PC-3 (cell line): ENCODE results near the gene ODAM. TPM values are rescaled to one million over a fixed set of nuclear protein-coding genes. Genes with fewer than 3 reads are reported as not detected.

ENCODE experiments used
- ATAC-seq: fragments of 200-7000 bp; cut with Tn5 transposase; 2 replicates; pipeline ENCODE4 v1.9.1; 2020; ENCODE audit warnings: mild to moderate bottlenecking, moderate library complexity
- BruUV-seq: library from RNA; stranded (reverse); fragments of 400-500 nt; replicated peaks from 2 replicates; lab custom pipeline; 2021; lab: Mats Ljungman, UMichigan
- CTCF ChIA-PET: fragments of 300-600 bp; sonication (Branson Sonifier 250); formaldehyde crosslinking; loops from one replicate; lab custom pipeline; 2022; ENCODE audit warnings: antibody characterized with exemption; lab: Charles Lee
- POLR2A ChIA-PET: fragments of 300-600 bp; sonication (Branson Sonifier 250); formaldehyde crosslinking; loops from one replicate; lab custom pipeline; 2022; ENCODE audit warnings: antibody characterized with exemption; ENCODE audit not compliant: unreplicated experiment; lab: Charles Lee
- DNase-seq: peaks from one replicate; pipeline ENCODE4 v3.0.0-alpha.2; 2015
- H2AFZ ChIP-seq: fragments of 300-600 bp; sonication (generic); 2 replicates; pipeline ENCODE4 v1.6.0; 2016; ENCODE audit warnings: antibody characterized with exemption, low read length
- H3F3A ChIP-seq: fragments of 300-600 bp; sonication (generic); one replicate; pipeline ENCODE4 v1.6.0; 2017; ENCODE audit warnings: antibody characterized with exemption, low read length, control low read depth, mild to moderate bottlenecking; ENCODE audit not compliant: unreplicated experiment
- H3K27ac ChIP-seq: fragments of 300-600 bp; sonication (generic); 2 replicates; pipeline ENCODE4 v1.5.1; 2016; ENCODE audit warnings: mild to moderate bottlenecking, low read length
- H3K27me3 ChIP-seq: fragments of 300-600 bp; sonication (generic); 2 replicates; pipeline ENCODE4 v1.6.1; 2016; ENCODE audit warnings: low read length, mixed read lengths
- H3K36me3 ChIP-seq: fragments of 300-600 bp; sonication (generic); 2 replicates; pipeline ENCODE4 v1.6.1; 2016; ENCODE audit warnings: low read depth, mixed run types, low read length, mixed read lengths
- H3K4me1 ChIP-seq: fragments of 300-600 bp; sonication (generic); 2 replicates; pipeline ENCODE4 v1.5.1; 2016; ENCODE audit warnings: low read length; ENCODE audit not compliant: insufficient read depth
- H3K4me2 ChIP-seq: fragments of 300-600 bp; sonication (generic); 2 replicates; pipeline ENCODE4 v1.6.0; 2016; ENCODE audit warnings: low read length
- H3K4me3 ChIP-seq: fragments of 300-600 bp; sonication (generic); 2 replicates; pipeline ENCODE4 v1.5.1; 2016; ENCODE audit warnings: mild to moderate bottlenecking, low read length, mixed read lengths
- H3K79me2 ChIP-seq: fragments of 300-600 bp; sonication (generic); 2 replicates; pipeline ENCODE4 v1.6.1; 2017; ENCODE audit warnings: low read length, mixed read lengths
- H3K9ac ChIP-seq: fragments of 300-600 bp; sonication (generic); 2 replicates; pipeline ENCODE4 v1.6.0; 2016; ENCODE audit warnings: mild to moderate bottlenecking, low read length
- H3K9me2 ChIP-seq: fragments of 300-600 bp; sonication (generic); replicated peaks from 2 replicates; pipeline ENCODE4 v1.6.1; 2016; ENCODE audit warnings: mixed run types, low read length, mixed read lengths
- H3K9me3 ChIP-seq: fragments of 300-600 bp; sonication (generic); 2 replicates; pipeline ENCODE4 v1.6.1; 2016; ENCODE audit warnings: low read length, mixed read lengths
- H4K20me1 ChIP-seq: fragments of 300-600 bp; sonication (generic); 2 replicates; pipeline ENCODE4 v1.6.1; 2016; ENCODE audit warnings: low read length, mixed read lengths
- EZH2 ChIP-seq: fragments of 300-600 bp; sonication (generic); IDR thresholded peaks from one replicate; pipeline ENCODE4 v1.6.1; 2017; ENCODE audit warnings: antibody characterized with exemption, mild to moderate bottlenecking, low read length; ENCODE audit not compliant: unreplicated experiment
- EZH2phosphoT487 ChIP-seq: fragments of 300-600 bp; sonication (generic); IDR thresholded peaks from 2 replicates; pipeline ENCODE4 v1.6.1; 2018; ENCODE audit warnings: mild to moderate bottlenecking, antibody characterized with exemption, low read length, borderline replicate concordance
- intact Hi-C: fragments of 100-400 bp; cut with micrococcal nuclease; formaldehyde crosslinking; loops from 2 replicates; pipeline ENCODE4 v1.9.0; 2023
- total RNA-seq: library from RNA; depleted of rRNA; stranded (reverse); fragments of >200 nt; gene quantifications from 2 replicates; pipeline ENCODE4 v1.2.3, GENCODE V29; 2014; rRNA removed
- TF ChIP-seq, protein P1 (sequence below): fragments of 300-600 bp; sonication (generic); conservative IDR thresholded peaks from 2 replicates; pipeline ENCODE4 v1.5.1; 2017; ENCODE audit warnings: antibody characterized with exemption, low read depth, mild to moderate bottlenecking, low read length

Gene ODAM
- total RNA-seq, 1 experiment from 2014 or later, result not detected

- ChIA-PET POLR2A (no interaction called here), CTCF (no interaction called here)
- Histone ChIP-seq H3K4me2 (no peak overlapping the region), H3K27ac (no peak overlapping the region), H3K9me3 (no peaks in the 10 kb centered on the region), H3K9me2 (no peaks in the 10 kb centered on the region), H3K4me1 (no peaks in the 10 kb centered on the region), H4K20me1 (no peaks in the 10 kb centered on the region), H3F3A (no peaks in the 10 kb centered on the region), H3K27me3 (peaks cover 11% of the 10 kb centered on the region; the same call in 1 of the 2 replicates), H3K4me3 (no peak overlapping the region), H3K36me3 (no peaks in the 10 kb centered on the region), H2AFZ (no peak overlapping the region), H3K79me2 (no peaks in the 10 kb centered on the region), H3K9ac (no peak overlapping the region)
- ATAC-seq (no peak), DNase-seq (no peak)
- intact Hi-C loops, result no loop called here
- BruUV-seq, result no TSS peak
- TF ChIP-seq EZH2 (no peak), EZH2phosphoT487 (no peak)
- TF ChIP-seq, protein P1, sequence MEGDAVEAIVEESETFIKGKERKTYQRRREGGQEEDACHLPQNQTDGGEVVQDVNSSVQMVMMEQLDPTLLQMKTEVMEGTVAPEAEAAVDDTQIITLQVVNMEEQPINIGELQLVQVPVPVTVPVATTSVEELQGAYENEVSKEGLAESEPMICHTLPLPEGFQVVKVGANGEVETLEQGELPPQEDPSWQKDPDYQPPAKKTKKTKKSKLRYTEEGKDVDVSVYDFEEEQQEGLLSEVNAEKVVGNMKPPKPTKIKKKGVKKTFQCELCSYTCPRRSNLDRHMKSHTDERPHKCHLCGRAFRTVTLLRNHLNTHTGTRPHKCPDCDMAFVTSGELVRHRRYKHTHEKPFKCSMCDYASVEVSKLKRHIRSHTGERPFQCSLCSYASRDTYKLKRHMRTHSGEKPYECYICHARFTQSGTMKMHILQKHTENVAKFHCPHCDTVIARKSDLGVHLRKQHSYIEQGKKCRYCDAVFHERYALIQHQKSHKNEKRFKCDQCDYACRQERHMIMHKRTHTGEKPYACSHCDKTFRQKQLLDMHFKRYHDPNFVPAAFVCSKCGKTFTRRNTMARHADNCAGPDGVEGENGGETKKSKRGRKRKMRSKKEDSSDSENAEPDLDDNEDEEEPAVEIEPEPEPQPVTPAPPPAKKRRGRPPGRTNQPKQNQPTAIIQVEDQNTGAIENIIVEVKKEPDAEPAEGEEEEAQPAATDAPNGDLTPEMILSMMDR, result no peak
Measured at GRCh38 chr4:70243091-70243490, 47.6 kb downstream of the ODAM start.

DNA sequence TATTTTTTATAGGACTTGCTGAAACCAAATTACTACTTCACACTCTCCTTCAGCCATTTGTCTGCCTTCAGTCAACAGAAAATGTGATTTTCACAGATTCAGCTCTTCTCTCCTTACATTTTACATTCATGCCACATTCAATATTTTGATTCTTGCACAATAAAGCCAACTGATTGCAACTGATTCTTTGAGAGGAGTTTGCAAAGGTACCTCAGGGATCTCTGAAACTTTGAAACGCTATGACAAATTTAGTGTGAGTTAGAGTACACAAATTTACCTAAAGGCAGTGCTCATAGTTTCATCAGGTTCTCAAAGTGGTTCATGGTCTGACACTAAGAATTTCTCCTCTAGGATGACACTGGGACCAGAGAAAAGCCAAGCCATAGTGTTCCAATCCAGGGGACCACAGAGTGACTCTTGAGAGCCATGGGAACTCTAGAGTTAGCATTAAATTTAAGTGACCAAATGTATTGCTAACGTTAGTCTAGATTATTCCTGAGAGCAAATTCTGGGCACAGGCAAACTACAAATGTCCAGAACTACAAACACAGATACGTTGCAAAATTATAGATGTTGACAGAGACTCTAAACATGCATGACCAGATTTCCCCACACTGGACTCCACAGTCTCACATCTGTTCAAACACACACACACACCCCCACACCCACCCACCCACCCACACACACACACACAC, 55.9 kb downstream of the ODAM start:
- Histone ChIP-seq H3K9ac (no peak overlapping the region), H3K4me2 (no peak overlapping the region), H3K27me3 (no peaks in the 10 kb centered on the region), H2AFZ (no peak overlapping the region), H3K4me1 (no peaks in the 10 kb centered on the region), H3K9me2 (no peaks in the 10 kb centered on the region), H3K27ac (no peak overlapping the region), H3K79me2 (no peaks in the 10 kb centered on the region), H3F3A (no peaks in the 10 kb centered on the region), H3K9me3 (no peaks in the 10 kb centered on the region), H4K20me1 (no peaks in the 10 kb centered on the region), H3K36me3 (no peaks in the 10 kb centered on the region), H3K4me3 (no peak overlapping the region)
- DNase-seq (no peak), ATAC-seq (no peak)
- ChIA-PET POLR2A (no interaction called here), CTCF (no interaction called here)
- BruUV-seq, result no TSS peak
- intact Hi-C loops, result no loop called here
- TF ChIP-seq EZH2phosphoT487, result no peak
- TF ChIP-seq, protein P1, result no peak

DNA sequence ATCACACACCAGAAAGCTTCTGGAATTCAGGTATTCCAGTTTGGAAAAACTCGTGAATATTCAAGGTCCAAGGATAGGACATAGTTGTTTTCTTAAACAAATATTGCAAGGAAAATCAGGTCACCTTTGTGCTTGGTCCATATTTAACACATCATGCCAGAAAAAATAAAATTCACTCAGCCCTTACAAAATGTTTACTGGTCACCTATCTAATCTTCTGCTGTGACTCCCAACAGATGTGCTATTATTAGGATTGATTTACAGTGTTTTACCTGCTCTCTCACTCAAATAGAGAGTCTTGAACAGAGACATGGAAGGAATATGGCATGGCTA, 56.4 kb downstream of the ODAM start:
- no peaks in the 10 kb centered on the region for H3K9me2 ChIP-seq
- H3K4me1 ChIP-seq, result no peaks in the 10 kb centered on the region
- BruUV-seq, result no TSS peak
- no peaks in the 10 kb centered on the region for H3F3A ChIP-seq
- no peak for DNase-seq
- TF ChIP-seq EZH2 (no peak), EZH2phosphoT487 (no peak)
- TF ChIP-seq, protein P1, result no peak
- H3K9ac ChIP-seq, result no peak overlapping the region
- H3K79me2 ChIP-seq, result no peaks in the 10 kb centered on the region
- ATAC-seq, result no peak
- no peaks in the 10 kb centered on the region for H4K20me1 ChIP-seq
- ChIA-PET POLR2A (no interaction called here), CTCF (no interaction called here)
- intact Hi-C loops, result no loop called here
- H3K36me3 ChIP-seq, result no peaks in the 10 kb centered on the region
- H3K4me3 ChIP-seq, result no peak overlapping the region
- H3K4me2 ChIP-seq, result no peak overlapping the region
- H3K9me3 ChIP-seq, result no peaks in the 10 kb centered on the region
- no peaks in the 10 kb centered on the region for H3K27me3 ChIP-seq
- H2AFZ ChIP-seq, result no peak overlapping the region
- no peak overlapping the region for H3K27ac ChIP-seq

Other genes with a start within 250 kb of the ODAM start
- gene CSN2, start 230.0 kb upstream of the ODAM start, total RNA-seq, result not detected in 2 replicates
- gene STATH, start 199.8 kb upstream of the ODAM start, total RNA-seq, result not detected in 2 replicates
- not detected in 2 replicates for gene HTN3, start 167.3 kb upstream of the ODAM start, total RNA-seq
- not detected in 2 replicates for gene HTN1, start 145.3 kb upstream of the ODAM start, total RNA-seq
- gene PRR27, start 41.5 kb upstream of the ODAM start, total RNA-seq, result not detected in 2 replicates
- not detected in 2 replicates for gene FDCSP, start 30.4 kb downstream of the ODAM start, total RNA-seq
- not detected in 2 replicates for gene CSN3, start 46.9 kb downstream of the ODAM start, total RNA-seq
- not detected in 2 replicates for gene CABS1, start 139.3 kb downstream of the ODAM start, total RNA-seq
- gene SMR3A, start 165.0 kb downstream of the ODAM start, total RNA-seq, result not detected in 2 replicates
- not detected in 2 replicates for gene SMR3B, start 187.4 kb downstream of the ODAM start, total RNA-seq
- not detected in 2 replicates for gene OPRPN, start 202.2 kb downstream of the ODAM start, total RNA-seq